ENCODE results near the gene ENPP3.

Gene ENPP3

GRCh38 chr6:131787766-131788712 lies 150.9 kb downstream of the ENPP3 start:
- no peaks in the 10 kb centered on the region for H4K20me1 ChIP-seq (ENCODE audit: low read depth, low read length)
- H3F3A ChIP-seq (ENCODE audit: insufficient read depth), result no peaks in the 10 kb centered on the region
- H3K27ac ChIP-seq (ENCODE audit: low read depth, low read length), result no peak overlapping the region
- no peak overlapping the region for H3K4me3 ChIP-seq (ENCODE audit: insufficient read depth, low read length, poor library complexity, severe bottlenecking)
- no peak overlapping the region for H3K4me2 ChIP-seq (ENCODE audit: low read depth, low read length, poor library complexity, severe bottlenecking)
- no peaks in the 10 kb centered on the region for H3K9me3 ChIP-seq (ENCODE audit: insufficient read depth, low read length)
- no peaks in the 10 kb centered on the region for H3K9me2 ChIP-seq (replicated peaks; ENCODE audit: insufficient read depth, low read length)
- H3K79me2 ChIP-seq (ENCODE audit: insufficient read depth, low read length), result no peaks in the 10 kb centered on the region
- no peaks in the 10 kb centered on the region for H3K36me3 ChIP-seq (ENCODE audit: low read length)
- no peak overlapping the region for H3K9ac ChIP-seq (ENCODE audit: low read length)
- no peak overlapping the region for H2AFZ ChIP-seq (ENCODE audit: low read depth, low read length, severe bottlenecking)
- TF ChIP-seq EZH2phosphoT487 (conservative IDR thresholded peaks at IDR 0.05; ENCODE audit: low read length) (no peak), CTCF (IDR thresholded peaks at IDR 0.05; ENCODE audit: insufficient read depth, low read length, poor library complexity, severe bottlenecking) (no peak)
- no peaks in the 10 kb centered on the region for H3K27me3 ChIP-seq (ENCODE audit: low read length)

GRCh38 chr6:131789219-131789618 lies 152.1 kb downstream of the ENPP3 start:
- H3K9me2 ChIP-seq (replicated peaks; ENCODE audit: insufficient read depth, low read length), result no peaks in the 10 kb centered on the region
- TF ChIP-seq CTCF (IDR thresholded peaks at IDR 0.05; ENCODE audit: insufficient read depth, low read length, poor library complexity, severe bottlenecking) (no peak), EZH2phosphoT487 (conservative IDR thresholded peaks at IDR 0.05; ENCODE audit: low read length) (no peak)
- H4K20me1 ChIP-seq (ENCODE audit: low read depth, low read length), result no peaks in the 10 kb centered on the region
- no peaks in the 10 kb centered on the region for H3K27me3 ChIP-seq (ENCODE audit: low read length)
- no peaks in the 10 kb centered on the region for H3K79me2 ChIP-seq (ENCODE audit: insufficient read depth, low read length)
- H3K9me3 ChIP-seq (ENCODE audit: insufficient read depth, low read length), result no peaks in the 10 kb centered on the region
- no peaks in the 10 kb centered on the region for H3K36me3 ChIP-seq (ENCODE audit: low read length)
- no peak overlapping the region for H3K4me2 ChIP-seq (ENCODE audit: low read depth, low read length, poor library complexity, severe bottlenecking)
- H3K9ac ChIP-seq (ENCODE audit: low read length), result no peak overlapping the region
- H3F3A ChIP-seq (ENCODE audit: insufficient read depth), result no peaks in the 10 kb centered on the region
- H2AFZ ChIP-seq (ENCODE audit: low read depth, low read length, severe bottlenecking), result no peak overlapping the region
- H3K4me3 ChIP-seq (ENCODE audit: insufficient read depth, low read length, poor library complexity, severe bottlenecking), result no peak overlapping the region
- H3K27ac ChIP-seq (ENCODE audit: low read depth, low read length), result no peak overlapping the region

GRCh38 chr6:131791476-131791875 lies 154.4 kb downstream of the ENPP3 start:
- no peaks in the 10 kb centered on the region for H3K36me3 ChIP-seq (ENCODE audit: low read length)
- H4K20me1 ChIP-seq (ENCODE audit: low read depth, low read length), result no peaks in the 10 kb centered on the region
- H3K4me2 ChIP-seq (ENCODE audit: low read depth, low read length, poor library complexity, severe bottlenecking), result no peak overlapping the region
- TF ChIP-seq CTCF (IDR thresholded peaks at IDR 0.05; ENCODE audit: insufficient read depth, low read length, poor library complexity, severe bottlenecking) (no peak), EZH2phosphoT487 (conservative IDR thresholded peaks at IDR 0.05; ENCODE audit: low read length) (no peak)
- H3K9me2 ChIP-seq (replicated peaks; ENCODE audit: insufficient read depth, low read length), result no peaks in the 10 kb centered on the region
- no peaks in the 10 kb centered on the region for H3K9me3 ChIP-seq (ENCODE audit: insufficient read depth, low read length)
- no peak overlapping the region for H3K4me3 ChIP-seq (ENCODE audit: insufficient read depth, low read length, poor library complexity, severe bottlenecking)
- H3K27ac ChIP-seq (ENCODE audit: low read depth, low read length), result no peak overlapping the region
- H3F3A ChIP-seq (ENCODE audit: insufficient read depth), result no peaks in the 10 kb centered on the region
- no peak overlapping the region for H3K9ac ChIP-seq (ENCODE audit: low read length)
- H2AFZ ChIP-seq (ENCODE audit: low read depth, low read length, severe bottlenecking), result no peak overlapping the region
- no peaks in the 10 kb centered on the region for H3K79me2 ChIP-seq (ENCODE audit: insufficient read depth, low read length)
- H3K27me3 ChIP-seq (ENCODE audit: low read length), result no peaks in the 10 kb centered on the region
